ENCODE results near the gene ZNF275.

DNA sequence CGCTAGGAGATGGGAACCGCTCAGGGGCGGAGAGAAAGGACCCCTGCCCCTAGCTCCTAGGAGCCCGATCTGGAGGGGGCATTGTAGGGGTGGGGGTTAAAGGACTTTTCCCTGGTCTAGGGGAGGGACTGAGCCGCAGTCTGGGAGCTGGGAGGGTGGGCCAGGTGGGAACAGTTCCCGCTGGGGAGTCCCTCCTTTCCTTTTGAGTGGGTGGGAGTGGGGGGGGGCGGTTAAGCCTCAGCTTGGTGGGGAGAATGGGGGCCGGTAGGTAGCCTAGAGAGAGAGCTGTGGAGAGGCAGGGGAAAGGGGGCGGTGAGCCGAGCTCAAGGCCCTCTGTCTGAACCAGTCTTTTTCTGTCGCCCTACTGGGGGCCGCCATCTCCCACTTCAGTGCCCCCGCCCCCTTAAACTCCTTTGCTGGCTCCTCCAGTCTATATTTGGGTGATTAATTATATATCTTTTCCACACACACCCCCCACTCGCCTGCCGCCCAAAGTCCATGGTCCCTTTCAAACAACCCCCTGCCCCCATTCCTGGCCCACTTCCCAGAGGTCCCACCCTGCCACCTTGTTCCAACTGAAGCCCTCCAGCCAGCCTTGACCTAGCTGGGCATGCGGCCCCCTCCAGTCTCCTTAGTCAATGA, 822 bp downstream of the ZNF275 start:
- TF ChIP-seq, protein P1, sequence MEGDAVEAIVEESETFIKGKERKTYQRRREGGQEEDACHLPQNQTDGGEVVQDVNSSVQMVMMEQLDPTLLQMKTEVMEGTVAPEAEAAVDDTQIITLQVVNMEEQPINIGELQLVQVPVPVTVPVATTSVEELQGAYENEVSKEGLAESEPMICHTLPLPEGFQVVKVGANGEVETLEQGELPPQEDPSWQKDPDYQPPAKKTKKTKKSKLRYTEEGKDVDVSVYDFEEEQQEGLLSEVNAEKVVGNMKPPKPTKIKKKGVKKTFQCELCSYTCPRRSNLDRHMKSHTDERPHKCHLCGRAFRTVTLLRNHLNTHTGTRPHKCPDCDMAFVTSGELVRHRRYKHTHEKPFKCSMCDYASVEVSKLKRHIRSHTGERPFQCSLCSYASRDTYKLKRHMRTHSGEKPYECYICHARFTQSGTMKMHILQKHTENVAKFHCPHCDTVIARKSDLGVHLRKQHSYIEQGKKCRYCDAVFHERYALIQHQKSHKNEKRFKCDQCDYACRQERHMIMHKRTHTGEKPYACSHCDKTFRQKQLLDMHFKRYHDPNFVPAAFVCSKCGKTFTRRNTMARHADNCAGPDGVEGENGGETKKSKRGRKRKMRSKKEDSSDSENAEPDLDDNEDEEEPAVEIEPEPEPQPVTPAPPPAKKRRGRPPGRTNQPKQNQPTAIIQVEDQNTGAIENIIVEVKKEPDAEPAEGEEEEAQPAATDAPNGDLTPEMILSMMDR (IDR thresholded peaks at IDR 0.05): no peak
- TF ChIP-seq EZH2 (IDR thresholded peaks at IDR 0.05) (no peak), EZH2phosphoT487 (IDR thresholded peaks at IDR 0.05) (no peak)
